ENCODE results near the gene SNX9.
A peak's percentile ranks its signal among the peaks of the same experiment; 100 is the strongest.

SNX9 gene

GRCh38 chr6:157822245-157823000, 623 bp upstream of the SNX9 start:
- DNase-seq (ENCODE audit: low spot score), result no peak
- TF ChIP-seq CTCF (IDR thresholded peaks at IDR 0.05; ENCODE audit: extremely low read depth, missing control alignments), result no peak

- no peak for TF ChIP-seq CTCF (IDR thresholded peaks at IDR 0.05; ENCODE audit: extremely low read depth, missing control alignments)
- peak; percentile 79 for DNase-seq (ENCODE audit: low spot score)
These were observed 703 bp downstream of the SNX9 start for GRCh38 chr6:157823528-157824370.

DNA sequence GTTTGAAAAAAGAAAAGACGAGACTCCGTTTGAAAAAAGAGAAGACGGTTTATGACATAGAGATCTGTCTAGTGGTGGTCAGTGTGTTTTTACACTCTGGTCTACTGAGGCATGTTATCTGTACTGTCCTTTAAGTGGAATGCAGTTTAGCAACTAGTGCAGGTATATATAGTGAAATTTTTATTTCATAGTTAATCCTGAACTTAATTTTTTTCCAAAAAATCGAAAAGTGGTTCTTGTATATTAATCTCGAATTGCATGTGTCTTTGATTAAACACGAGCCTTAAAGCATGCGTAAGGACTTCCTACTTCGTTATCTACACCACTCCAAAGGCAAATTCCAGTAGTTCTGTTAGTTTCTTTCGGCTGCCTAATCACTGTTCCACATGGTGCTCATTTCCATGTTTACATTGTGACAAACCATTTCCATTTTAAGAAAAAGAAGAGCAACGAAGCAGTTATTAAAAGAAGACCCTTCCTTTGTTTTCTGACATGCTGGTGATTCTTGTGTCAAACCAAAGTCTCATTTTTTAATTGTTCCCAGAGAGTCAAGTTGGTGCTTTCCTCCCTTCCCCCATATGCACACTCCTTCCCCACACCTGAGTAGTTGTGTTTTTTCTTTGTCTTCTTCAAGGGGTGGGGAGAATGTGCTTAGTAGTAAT, 2.3 kb downstream of the SNX9 start:
- no peak for TF ChIP-seq CTCF (IDR thresholded peaks at IDR 0.05; ENCODE audit: extremely low read depth, missing control alignments)
- no peak for DNase-seq (ENCODE audit: low spot score)

DNA sequence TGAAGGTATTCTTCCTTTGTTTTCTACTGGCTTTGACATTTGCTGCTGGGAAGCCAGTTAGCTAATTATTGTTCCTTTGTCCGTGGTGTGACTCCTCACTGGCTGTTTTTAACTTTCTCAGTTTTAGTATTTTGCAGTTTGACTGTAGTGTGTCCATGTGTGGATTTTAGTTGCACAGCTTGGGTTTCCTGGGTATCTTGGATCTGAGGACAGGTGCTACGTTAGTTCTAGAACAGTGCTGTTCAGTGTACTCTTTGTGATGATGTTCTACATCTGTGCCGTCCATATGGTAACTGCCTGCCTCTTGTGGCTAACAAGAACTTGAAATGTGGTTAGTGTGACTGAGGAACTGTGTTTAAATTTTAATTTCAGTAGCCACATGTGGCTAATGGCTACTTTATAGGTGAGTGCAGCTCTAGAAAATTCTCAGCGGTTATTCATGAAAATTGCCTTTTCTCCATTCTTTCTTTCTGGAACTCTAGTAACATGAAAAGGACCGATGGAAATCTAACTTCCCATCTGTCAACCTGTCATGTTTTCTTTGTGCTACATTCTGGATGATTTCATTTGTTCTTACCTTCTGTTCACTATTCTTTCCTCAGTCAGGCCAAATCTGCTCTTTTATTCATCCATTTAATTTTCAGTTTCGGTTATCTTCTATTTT, 7.4 kb downstream of the SNX9 start:
- DNase-seq (ENCODE audit: low spot score), result peak; percentile 45
- TF ChIP-seq CTCF (IDR thresholded peaks at IDR 0.05; ENCODE audit: extremely low read depth, missing control alignments), result no peak

- no peak for TF ChIP-seq CTCF (IDR thresholded peaks at IDR 0.05; ENCODE audit: extremely low read depth, missing control alignments)
- DNase-seq (ENCODE audit: low spot score), result no peak
These were observed 7.9 kb downstream of the SNX9 start for GRCh38 chr6:157831018-157831369.

DNA sequence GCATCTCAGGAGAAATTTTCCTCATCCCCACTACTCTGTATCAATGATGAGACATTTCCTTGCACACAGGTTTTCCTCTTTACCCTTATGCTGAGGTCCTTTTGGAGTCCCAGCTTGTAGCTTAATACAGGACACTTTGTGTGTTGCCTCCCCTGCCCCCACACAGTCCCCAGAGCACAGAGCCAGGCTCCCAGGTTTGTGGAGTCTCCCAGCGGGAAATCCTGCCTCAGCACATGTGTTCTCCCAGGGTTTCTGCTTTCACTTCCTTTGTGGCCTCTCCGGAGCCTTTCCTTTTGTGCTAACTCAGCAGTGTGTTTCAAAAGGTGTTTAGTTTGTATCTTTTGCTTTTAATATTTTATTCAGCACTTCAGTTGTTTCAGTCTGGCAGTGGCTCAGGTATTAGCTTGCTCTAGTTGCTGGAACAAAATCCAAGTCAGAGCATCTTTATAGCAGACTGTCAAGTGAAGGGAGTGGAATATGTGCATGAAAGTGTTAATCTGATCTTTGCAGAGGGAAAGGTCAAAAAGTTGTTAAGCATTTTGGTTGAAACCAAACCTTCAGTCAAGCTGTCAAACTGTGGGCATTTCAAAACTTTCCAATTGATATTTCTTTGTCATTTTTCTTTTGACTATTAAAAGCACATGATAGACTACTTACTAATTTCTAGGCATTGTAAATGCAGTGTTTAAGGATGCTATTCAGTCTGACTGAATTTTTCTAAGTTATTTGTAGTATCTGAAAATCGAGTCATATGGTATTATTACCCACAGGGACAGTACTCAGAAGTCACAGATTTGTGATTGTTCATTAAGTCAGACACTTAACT, 8.6 kb downstream of the SNX9 start:
- no peak for TF ChIP-seq CTCF (IDR thresholded peaks at IDR 0.05; ENCODE audit: extremely low read depth, missing control alignments)
- DNase-seq (ENCODE audit: low spot score), result no peak
